PC-9 (cell line): ENCODE results near the gene ATG4B. TPM values are rescaled to one million over a fixed set of nuclear protein-coding genes. Genes with fewer than 3 reads are reported as not detected.

ENCODE experiments used
- BruUV-seq: library from RNA; stranded (reverse); fragments of 400-500 nt; replicated peaks from 2 replicates; lab custom pipeline; 2021; lab: Mats Ljungman, UMichigan
- CTCF ChIA-PET: fragments of 300-600 bp; sonication (Branson Sonifier 250); formaldehyde crosslinking; loops from one replicate; lab custom pipeline; 2022; ENCODE audit warnings: antibody characterized with exemption; lab: Charles Lee
- POLR2A ChIA-PET: fragments of 300-600 bp; sonication (Branson Sonifier 250); formaldehyde crosslinking; loops from one replicate; lab custom pipeline; 2022; ENCODE audit warnings: antibody characterized with exemption; ENCODE audit not compliant: unreplicated experiment; lab: Charles Lee
- DNase-seq, 2 experiments: peaks; one replicate each; pipeline versions ENCODE4 v3.0.0 to v3.0.0-alpha.2; 2015 to 2022; ENCODE audit warnings: mixed read lengths in 1 of 2
- H2AFZ ChIP-seq: fragments of 200-600 bp; sonication (generic); 2 replicates; pipeline ENCODE4 v1.8.1; 2017; ENCODE audit warnings: antibody characterized with exemption
- H3F3A ChIP-seq: fragments of 200-600 bp; sonication (generic); 2 replicates; pipeline ENCODE4 v1.8.1; 2017; ENCODE audit warnings: antibody characterized with exemption, mild to moderate bottlenecking, low read depth; ENCODE audit not compliant: insufficient read depth
- H3K27ac ChIP-seq: fragments of 200-600 bp; sonication (generic); 2 replicates; pipeline ENCODE4 v1.6.1; 2016; ENCODE audit warnings: mixed run types
- H3K27me3 ChIP-seq: fragments of 200-600 bp; sonication (generic); 2 replicates; pipeline ENCODE4 v1.6.1; 2016; ENCODE audit warnings: low read depth, mixed run types; ENCODE audit not compliant: insufficient read depth
- H3K36me3 ChIP-seq: fragments of 200-600 bp; sonication (generic); 2 replicates; pipeline ENCODE4 v1.6.1; 2016; ENCODE audit warnings: low read depth, mixed run types
- H3K4me1 ChIP-seq: fragments of 200-600 bp; sonication (generic); replicated peaks from 2 replicates; pipeline ENCODE4 v1.6.1; 2016; ENCODE audit warnings: mixed run types; ENCODE audit not compliant: insufficient read depth
- H3K4me2 ChIP-seq: fragments of 200-600 bp; sonication (generic); 2 replicates; pipeline ENCODE4 v1.6.1; 2017; ENCODE audit warnings: mixed run types
- H3K4me3 ChIP-seq: fragments of 200-600 bp; sonication (generic); 2 replicates; pipeline ENCODE4 v1.6.1; 2016; ENCODE audit warnings: mixed run types
- H3K79me2 ChIP-seq: fragments of 200-600 bp; sonication (generic); 2 replicates; pipeline ENCODE4 v1.6.1; 2017; ENCODE audit warnings: low read depth, mixed run types
- H3K9me2 ChIP-seq: fragments of 200-600 bp; sonication (generic); 2 replicates; pipeline ENCODE4 v1.8.1; 2017; ENCODE audit warnings: mild to moderate bottlenecking; ENCODE audit not compliant: insufficient read depth
- H3K9me3 ChIP-seq: fragments of 200-600 bp; sonication (generic); 2 replicates; pipeline ENCODE4 v1.8.1; 2016; ENCODE audit warnings: low read depth; ENCODE audit not compliant: insufficient read depth
- H4K20me1 ChIP-seq: fragments of 200-600 bp; sonication (generic); 2 replicates; pipeline ENCODE4 v1.8.1; 2017; ENCODE audit not compliant: insufficient read depth
- CTCF ChIP-seq: fragments of 200-600 bp; sonication (generic); conservative IDR thresholded peaks from 2 replicates; pipeline ENCODE4 v1.6.1; 2017; ENCODE audit warnings: mixed run types, antibody characterized with exemption, mild to moderate bottlenecking, moderate library complexity
- EZH2 ChIP-seq: fragments of 200-600 bp; sonication (generic); IDR thresholded peaks from 2 replicates; pipeline ENCODE4 v1.8.0; 2017; ENCODE audit warnings: antibody characterized with exemption, low read depth
- intact Hi-C: fragments of 100-400 bp; cut with micrococcal nuclease; formaldehyde crosslinking; loops from one replicate; pipeline ENCODE4 v1.10.0; 2022; ENCODE audit not compliant: unreplicated experiment
- total RNA-seq: library from RNA; stranded (reverse); gene quantifications from 2 replicates; pipeline ENCODE4 v1.2.3, GENCODE V29; 2021

Gene ATG4B
- total RNA-seq, 1 experiment from 2014 or later, result 162 TPM

- Histone ChIP-seq H3K4me3 (0 out of 2 replicates have a peak overlapping the region, but pooled peaks have one; percentile 92), H3K27me3 (no peaks in the 10 kb centered on the region), H3K9me3 (no peaks in the 10 kb centered on the region), H3K9me2 (no peaks in the 10 kb centered on the region), H2AFZ (no peak overlapping the region), H4K20me1 (peaks cover 56% of the 10 kb centered on the region), H3K4me2 (0 out of 2 replicates have a peak overlapping the region, but pooled peaks have one; percentile 79), H3K4me1 (peaks cover 25% of the 10 kb centered on the region), H3K36me3 (no peaks in the 10 kb centered on the region), H3K79me2 (peaks cover 86% of the 10 kb centered on the region), H3K27ac (no peak overlapping the region), H3F3A (no peaks in the 10 kb centered on the region)
- ChIA-PET CTCF (no interaction called here), POLR2A (no interaction called here)
- BruUV-seq, result no TSS peak
- no peak for DNase-seq
- intact Hi-C loops, result loop anchor here (10.0 kb wide), 1 partner anchor 365 kb away; no protein-coding TSS in a partner anchor
- no peak for TF ChIP-seq EZH2
- TF ChIP-seq CTCF, result no peak
These were observed 1.9 kb downstream of the ATG4B start for GRCh38 chr2:241639385-241639784.

- H3K4me2 ChIP-seq, result no peak overlapping the region
- H3K9me2 ChIP-seq, result no peaks in the 10 kb centered on the region
- intact Hi-C loops, result no loop called here
- H3K27ac ChIP-seq, result no peak overlapping the region
- no peaks in the 10 kb centered on the region for H3K9me3 ChIP-seq
- H2AFZ ChIP-seq, result no peak overlapping the region
- CTCF ChIA-PET, result interaction anchor here (0.6 kb wide), 2 partner anchors 27 to 562 kb away, joined by 3 to 12 read pairs; no protein-coding TSS in a partner anchor
- no peaks in the 10 kb centered on the region for H3K27me3 ChIP-seq
- peaks cover 16% of the 10 kb centered on the region for H3K4me1 ChIP-seq
- DNase-seq, result no peak
- no TSS peak for BruUV-seq
- H3K36me3 ChIP-seq, result no peaks in the 10 kb centered on the region
- POLR2A ChIA-PET, result no interaction called here
- H3K79me2 ChIP-seq, result peaks cover 86% of the 10 kb centered on the region
- no peak for TF ChIP-seq EZH2
- TF ChIP-seq CTCF, result no peak
- H3F3A ChIP-seq, result no peaks in the 10 kb centered on the region
- peaks cover 52% of the 10 kb centered on the region for H4K20me1 ChIP-seq
- H3K4me3 ChIP-seq, result no peak overlapping the region
These were observed 2.8 kb downstream of the ATG4B start for GRCh38 chr2:241640165-241640795.

GRCh38 chr2:241641631-241642030 lies 4.1 kb downstream of the ATG4B start:
- Histone ChIP-seq H3K27me3 (no peaks in the 10 kb centered on the region), H3K27ac (no peak overlapping the region), H3K9me3 (no peaks in the 10 kb centered on the region), H2AFZ (no peak overlapping the region), H3K4me2 (no peak overlapping the region), H3K9me2 (no peaks in the 10 kb centered on the region), H4K20me1 (peaks cover 66% of the 10 kb centered on the region), H3K79me2 (peaks cover 87% of the 10 kb centered on the region), H3K4me3 (no peak overlapping the region), H3K4me1 (peaks cover 12% of the 10 kb centered on the region), H3K36me3 (no peaks in the 10 kb centered on the region), H3F3A (no peaks in the 10 kb centered on the region)
- no TSS peak for BruUV-seq
- no peak for TF ChIP-seq EZH2
- TF ChIP-seq CTCF, result no peak
- no peak for DNase-seq
- ChIA-PET POLR2A (no interaction called here), CTCF (interaction anchor here (0.7 to 1.2 kb wide), 2 partner anchors 61 to 343 kb away, joined by 3 read pairs; no protein-coding TSS in a partner anchor)
- intact Hi-C loops, result no loop called here
